ENCODE data around the gene CREG1. TPM values are rescaled to one million over a fixed set of nuclear protein-coding genes. Genes with fewer than 3 reads are reported as not detected.

Gene CREG1
- total and polyA plus RNA-seq, 4 donors, result 86.8 to 123 (median 95.8) TPM

- no peak overlapping the region for H3K4me3 ChIP-seq (ENCODE audit: low read depth in 1 of 3, low read length in 3 of 3)
- peaks cover 12 to 58% (median 46%) of the 10 kb centered on the region in 4 donors for H3K4me1 ChIP-seq (ENCODE audit: control insufficient read depth in 4 of 4, insufficient read depth in 4 of 4, low read length in 3 of 4)
- peak overlapping the region; percentile 15 to 67 for H3K27ac ChIP-seq (ENCODE audit: low read depth in 1 of 2, low read length in 2 of 2)
- H3K9ac ChIP-seq (ENCODE audit: low read depth in 1 of 2, low read length in 2 of 2), result no peak overlapping the region
- no peaks in the 10 kb centered on the region for H3K9me3 ChIP-seq (ENCODE audit: control insufficient read depth in 4 of 4, low read length in 3 of 4)
- peaks cover 1 to 12% (median 4%) of the 10 kb centered on the region in 4 donors for H3K36me3 ChIP-seq (ENCODE audit: control insufficient read depth in 4 of 4, insufficient read depth in 3 of 4, low read depth in 1 of 4, low read length in 3 of 4)
- H3K27me3 ChIP-seq (ENCODE audit: control insufficient read depth in 4 of 4, insufficient read depth in 4 of 4, low read length in 3 of 4), result no peaks in the 10 kb centered on the region
- DNase-seq (ENCODE audit: low spot score), result no peak
- TF ChIP-seq HNF4G (IDR thresholded peaks at IDR 0.05), result no peak
- no peak for TF ChIP-seq NR2F2 (IDR thresholded peaks at IDR 0.05)
- no peak for TF ChIP-seq ZBTB33 (IDR thresholded peaks at IDR 0.05)
- TF ChIP-seq, protein P1, sequence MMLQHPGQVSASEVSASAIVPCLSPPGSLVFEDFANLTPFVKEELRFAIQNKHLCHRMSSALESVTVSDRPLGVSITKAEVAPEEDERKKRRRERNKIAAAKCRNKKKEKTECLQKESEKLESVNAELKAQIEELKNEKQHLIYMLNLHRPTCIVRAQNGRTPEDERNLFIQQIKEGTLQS (IDR thresholded peaks at IDR 0.05), result no peak
- TF ChIP-seq, protein P2, sequence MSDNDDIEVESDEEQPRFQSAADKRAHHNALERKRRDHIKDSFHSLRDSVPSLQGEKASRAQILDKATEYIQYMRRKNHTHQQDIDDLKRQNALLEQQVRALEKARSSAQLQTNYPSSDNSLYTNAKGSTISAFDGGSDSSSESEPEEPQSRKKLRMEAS (IDR thresholded peaks at IDR 0.05), result no peak
- TF ChIP-seq CTCF (IDR thresholded peaks at IDR 0.05; ENCODE audit: low read depth, low read length, missing input control), result no peak
- no peak for TF ChIP-seq EGR1 (IDR thresholded peaks at IDR 0.05; ENCODE audit: low read depth in 2 of 2)
- 85% methylated on average over 13 of the region's 13 CpGs for WGBS
Measured at GRCh38 chr1:167543199-167543990, 10.2 kb downstream of the CREG1 start.

DNA sequence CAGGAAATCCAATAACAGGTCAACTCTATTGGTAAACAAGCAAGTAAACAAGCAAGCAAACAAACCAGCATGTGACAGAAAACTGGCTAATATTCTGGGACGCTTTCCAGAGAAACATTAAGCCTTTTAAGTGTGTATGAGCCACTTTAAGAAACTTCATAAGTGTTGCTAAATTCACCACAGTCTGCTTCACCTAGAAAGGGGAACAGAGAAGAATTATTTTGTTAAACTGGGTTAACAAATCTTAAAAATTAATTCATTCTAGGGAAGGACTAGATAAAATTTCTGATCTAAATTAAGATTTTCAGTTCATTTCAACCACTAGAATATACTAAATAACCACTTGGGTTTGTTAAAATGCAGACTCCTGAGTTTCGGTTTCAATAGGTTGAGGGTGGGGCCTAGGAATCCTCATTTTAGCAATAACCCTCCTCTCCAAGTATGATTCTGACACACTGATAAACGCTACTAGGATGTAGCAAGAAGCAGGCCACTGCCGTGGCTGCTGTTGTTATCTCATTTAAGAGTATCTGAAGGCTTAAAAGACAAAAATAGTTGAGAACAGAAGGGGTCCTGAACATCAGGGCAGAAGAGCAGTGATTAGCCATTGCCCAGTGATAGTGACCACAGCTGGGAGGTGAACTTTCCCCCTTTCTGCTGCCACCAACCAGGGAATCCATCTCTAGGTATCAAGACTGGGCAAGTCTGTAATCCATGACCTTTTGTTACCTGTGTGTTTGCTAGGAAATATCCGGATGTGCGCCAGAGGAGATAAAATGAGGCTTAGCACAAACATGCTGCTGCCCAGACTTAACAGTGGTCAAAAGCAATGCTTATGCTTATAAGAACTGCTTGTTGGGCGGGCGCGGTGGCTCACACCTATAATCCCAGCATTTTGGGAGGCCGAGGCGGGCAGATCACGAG is 11.2 kb downstream of the CREG1 start:
- H3K27me3 ChIP-seq (ENCODE audit: control insufficient read depth in 4 of 4, insufficient read depth in 4 of 4, low read length in 3 of 4), result no peaks in the 10 kb centered on the region
- DNase-seq (ENCODE audit: low spot score), result no peak
- H3K9me3 ChIP-seq (ENCODE audit: control insufficient read depth in 4 of 4, low read length in 3 of 4), result no peaks in the 10 kb centered on the region
- WGBS, result 38% methylated on average over 12 of the region's 12 CpGs
- peaks cover 1 to 12% (median 4%) of the 10 kb centered on the region in 4 donors for H3K36me3 ChIP-seq (ENCODE audit: control insufficient read depth in 4 of 4, insufficient read depth in 3 of 4, low read depth in 1 of 4, low read length in 3 of 4)
- no peak overlapping the region for H3K9ac ChIP-seq (ENCODE audit: low read depth in 1 of 2, low read length in 2 of 2)
- H3K4me3 ChIP-seq (ENCODE audit: low read depth in 1 of 3, low read length in 3 of 3), result no peak overlapping the region
- peak overlapping the region; percentile 39 to 67 for H3K27ac ChIP-seq (ENCODE audit: low read depth in 1 of 2, low read length in 2 of 2)
- H3K4me1 ChIP-seq (ENCODE audit: control insufficient read depth in 4 of 4, insufficient read depth in 4 of 4, low read length in 3 of 4), result peaks cover 12 to 65% (median 46%) of the 10 kb centered on the region in 4 donors
- TF ChIP-seq, protein P3, sequence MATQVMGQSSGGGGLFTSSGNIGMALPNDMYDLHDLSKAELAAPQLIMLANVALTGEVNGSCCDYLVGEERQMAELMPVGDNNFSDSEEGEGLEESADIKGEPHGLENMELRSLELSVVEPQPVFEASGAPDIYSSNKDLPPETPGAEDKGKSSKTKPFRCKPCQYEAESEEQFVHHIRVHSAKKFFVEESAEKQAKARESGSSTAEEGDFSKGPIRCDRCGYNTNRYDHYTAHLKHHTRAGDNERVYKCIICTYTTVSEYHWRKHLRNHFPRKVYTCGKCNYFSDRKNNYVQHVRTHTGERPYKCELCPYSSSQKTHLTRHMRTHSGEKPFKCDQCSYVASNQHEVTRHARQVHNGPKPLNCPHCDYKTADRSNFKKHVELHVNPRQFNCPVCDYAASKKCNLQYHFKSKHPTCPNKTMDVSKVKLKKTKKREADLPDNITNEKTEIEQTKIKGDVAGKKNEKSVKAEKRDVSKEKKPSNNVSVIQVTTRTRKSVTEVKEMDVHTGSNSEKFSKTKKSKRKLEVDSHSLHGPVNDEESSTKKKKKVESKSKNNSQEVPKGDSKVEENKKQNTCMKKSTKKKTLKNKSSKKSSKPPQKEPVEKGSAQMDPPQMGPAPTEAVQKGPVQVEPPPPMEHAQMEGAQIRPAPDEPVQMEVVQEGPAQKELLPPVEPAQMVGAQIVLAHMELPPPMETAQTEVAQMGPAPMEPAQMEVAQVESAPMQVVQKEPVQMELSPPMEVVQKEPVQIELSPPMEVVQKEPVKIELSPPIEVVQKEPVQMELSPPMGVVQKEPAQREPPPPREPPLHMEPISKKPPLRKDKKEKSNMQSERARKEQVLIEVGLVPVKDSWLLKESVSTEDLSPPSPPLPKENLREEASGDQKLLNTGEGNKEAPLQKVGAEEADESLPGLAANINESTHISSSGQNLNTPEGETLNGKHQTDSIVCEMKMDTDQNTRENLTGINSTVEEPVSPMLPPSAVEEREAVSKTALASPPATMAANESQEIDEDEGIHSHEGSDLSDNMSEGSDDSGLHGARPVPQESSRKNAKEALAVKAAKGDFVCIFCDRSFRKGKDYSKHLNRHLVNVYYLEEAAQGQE (IDR thresholded peaks at IDR 0.05), result no peak
- TF ChIP-seq JUND (IDR thresholded peaks at IDR 0.05) (peak in 1 of 2 donors; percentile 53), FOXA1 (IDR thresholded peaks at IDR 0.05) (no peak), FOXA2 (IDR thresholded peaks at IDR 0.05) (peak; percentile 24), HNF4A (conservative IDR thresholded peaks at IDR 0.05) (peak; percentile 73 to 75), YY1 (IDR thresholded peaks at IDR 0.05) (peak; percentile 76), CTCF (IDR thresholded peaks at IDR 0.05; ENCODE audit: low read depth, low read length, missing input control) (no peak), NR2F2 (IDR thresholded peaks at IDR 0.05) (peak; percentile 33), HNF4G (IDR thresholded peaks at IDR 0.05) (no peak), RAD21 (IDR thresholded peaks at IDR 0.05) (peak in 1 of 2 donors; percentile 32), ZBTB33 (IDR thresholded peaks at IDR 0.05) (no peak)
- TF ChIP-seq, protein P1 (IDR thresholded peaks at IDR 0.05), result peak; percentile 38

Measured in liver (tissue), 9 donors.